H9 (cell line): ENCODE results near the gene CACNA2D3. TPM values are rescaled to one million over a fixed set of nuclear protein-coding genes. Genes with fewer than 3 reads are reported as not detected.
A peak's percentile ranks its signal among the peaks of the same experiment; 100 is the strongest.

ENCODE experiments used
- DNase-seq: peaks from one replicate; pipeline ENCODE4 v3.0.0-alpha.2; 2017
- H2AFZ ChIP-seq: one replicate; pipeline ENCODE4 v1.6.1; 2013; ENCODE audit warnings: mild to moderate bottlenecking, low read length, control low read depth, moderate library complexity
- H2AK5ac ChIP-seq: 2 replicates; pipeline ENCODE4 v1.6.1; 2013; ENCODE audit warnings: low read length, control low read depth, mixed read lengths; ENCODE audit not compliant: insufficient read length
- H2BK120ac ChIP-seq: one replicate; pipeline ENCODE4 v1.6.1; 2013; ENCODE audit warnings: low read depth, mild to moderate bottlenecking, low read length, control low read depth, inconsistent platforms; ENCODE audit not compliant: poor library complexity, severe bottlenecking
- H2BK12ac ChIP-seq: 2 replicates; pipeline ENCODE4 v1.6.1; 2013; ENCODE audit warnings: low read length, control low read depth, mixed read lengths, low read depth; ENCODE audit not compliant: insufficient read length
- H2BK15ac ChIP-seq: 2 replicates; pipeline ENCODE4 v1.6.1; 2013; ENCODE audit warnings: low read depth, low read length, control low read depth
- H2BK20ac ChIP-seq: one replicate; pipeline ENCODE4 v1.6.1; 2013; ENCODE audit warnings: low read depth, mild to moderate bottlenecking, low read length, control low read depth, inconsistent platforms; ENCODE audit not compliant: poor library complexity, severe bottlenecking
- H2BK5ac ChIP-seq: 2 replicates; pipeline ENCODE4 v1.6.1; 2013; ENCODE audit warnings: low read length, control low read depth, mixed read lengths; ENCODE audit not compliant: insufficient read length
- H3K14ac ChIP-seq: 2 replicates; pipeline ENCODE4 v1.6.1; 2013; ENCODE audit warnings: low read length, control low read depth; ENCODE audit not compliant: insufficient read depth
- H3K18ac ChIP-seq: 2 replicates; pipeline ENCODE4 v1.6.1; 2013; ENCODE audit warnings: low read depth, mild to moderate bottlenecking, mixed read lengths, low read length, control low read depth; ENCODE audit not compliant: insufficient read length
- H3K23ac ChIP-seq: 2 replicates; pipeline ENCODE4 v1.6.1; 2013; ENCODE audit warnings: low read length, control low read depth, mixed read lengths, low read depth; ENCODE audit not compliant: insufficient read length
- H3K23me2 ChIP-seq: 2 replicates; pipeline ENCODE4 v1.6.1; 2013; ENCODE audit warnings: low read depth, mild to moderate bottlenecking, mixed read lengths, low read length, control low read depth; ENCODE audit not compliant: insufficient read length, poor library complexity, severe bottlenecking
- H3K27ac ChIP-seq: 2 replicates; pipeline ENCODE4 v1.5.1; 2013; ENCODE audit warnings: low read length, control low read depth, mixed read lengths, low read depth; ENCODE audit not compliant: insufficient read length
- H3K27me3 ChIP-seq: 2 replicates; pipeline ENCODE4 v1.6.1; 2013; ENCODE audit warnings: low read length, control low read depth, inconsistent platforms; ENCODE audit not compliant: insufficient read depth
- H3K4ac ChIP-seq: 2 replicates; pipeline ENCODE4 v1.6.1; 2013; ENCODE audit warnings: low read depth, mild to moderate bottlenecking, control low read depth, inconsistent platforms, low read length, moderate library complexity
- H3K4me1 ChIP-seq: 2 replicates; pipeline ENCODE4 v1.6.1; 2013; ENCODE audit warnings: low read length, control low read depth, inconsistent platforms; ENCODE audit not compliant: insufficient read depth
- H3K4me2 ChIP-seq: 2 replicates; pipeline ENCODE4 v1.6.1; 2013; ENCODE audit warnings: low read length, control low read depth, mixed read lengths; ENCODE audit not compliant: insufficient read length, insufficient read depth
- H3K56ac ChIP-seq: 2 replicates; pipeline ENCODE4 v1.6.1; 2013; ENCODE audit warnings: low read depth, mild to moderate bottlenecking, mixed read lengths, low read length, control low read depth; ENCODE audit not compliant: insufficient read length
- H3K79me1 ChIP-seq: 2 replicates; pipeline ENCODE4 v1.6.1; 2013; ENCODE audit warnings: low read depth, mild to moderate bottlenecking, moderate library complexity, low read length, control low read depth, inconsistent platforms; ENCODE audit not compliant: insufficient read depth, poor library complexity, severe bottlenecking
- H3K79me2 ChIP-seq: 2 replicates; pipeline ENCODE4 v1.6.1; 2013; ENCODE audit warnings: low read length, control low read depth, inconsistent platforms; ENCODE audit not compliant: insufficient read depth
- H3K9ac ChIP-seq: 2 replicates; pipeline ENCODE4 v1.6.1; 2013; ENCODE audit warnings: low read length, control low read depth, mixed read lengths; ENCODE audit not compliant: insufficient read length; ENCODE audit errors: extremely low read depth
- H3K9me3 ChIP-seq: one replicate; pipeline ENCODE4 v1.6.1; 2013; ENCODE audit warnings: low read depth, low read length, inconsistent platforms; ENCODE audit not compliant: control insufficient read depth
- H3T11ph ChIP-seq: one replicate; pipeline ENCODE4 v1.6.1; 2013; ENCODE audit warnings: mild to moderate bottlenecking, low read length, control low read depth, inconsistent platforms
- H4K20me1 ChIP-seq: one replicate; pipeline ENCODE4 v1.6.1; 2013; ENCODE audit not compliant: control insufficient read depth, insufficient read length, insufficient read depth
- H4K5ac ChIP-seq: 2 replicates; pipeline ENCODE4 v1.6.1; 2013; ENCODE audit warnings: low read depth, mild to moderate bottlenecking, mixed read lengths, low read length, control low read depth; ENCODE audit not compliant: insufficient read length
- H4K8ac ChIP-seq: replicated peaks from 2 replicates; pipeline ENCODE4 v1.6.1; 2013; ENCODE audit warnings: low read length, control low read depth, mixed read lengths, low read depth; ENCODE audit not compliant: insufficient read length
- H4K91ac ChIP-seq: 2 replicates; pipeline ENCODE4 v1.6.1; 2013; ENCODE audit warnings: low read depth, mild to moderate bottlenecking, moderate library complexity, mixed read lengths, low read length, control low read depth; ENCODE audit not compliant: insufficient read length
- H3K27ac Mint-ChIP-seq, 3 experiments: 2 replicates in 2 of 3; 3 replicates in 1 of 3; pipeline ENCODE4 v1.8.0; 2020 to 2021; ENCODE audit warnings: mixed read lengths in 3 of 3, mild to moderate bottlenecking in 1 of 3, moderate library complexity in 1 of 3
- H3K27me3 Mint-ChIP-seq: 2 replicates; pipeline ENCODE4 v1.8.0; 2021; ENCODE audit warnings: low read depth, mild to moderate bottlenecking, moderate library complexity, mixed read lengths
- H3K36me3 Mint-ChIP-seq, 3 experiments: 2 replicates in 2 of 3; 3 replicates in 1 of 3; pipeline ENCODE4 v1.8.0; 2020 to 2021; ENCODE audit warnings: low read depth in 3 of 3, mixed read lengths in 3 of 3; ENCODE audit not compliant: insufficient read depth in 1 of 3
- H3K4me1 Mint-ChIP-seq, 2 experiments: 2 replicates each; pipeline ENCODE4 v1.8.0; 2020; ENCODE audit warnings: mixed read lengths in 2 of 2
- H3K4me3 Mint-ChIP-seq, 2 experiments: 2 replicates in 1 of 2; 3 replicates in 1 of 2; pipeline ENCODE4 v1.8.0; 2020 to 2021; ENCODE audit warnings: mild to moderate bottlenecking in 2 of 2, mixed read lengths in 2 of 2, moderate library complexity in 1 of 2
- H3K9me3 Mint-ChIP-seq, 2 experiments: 2 replicates in 1 of 2; 3 replicates in 1 of 2; pipeline ENCODE4 v1.8.0; 2020; ENCODE audit warnings: mild to moderate bottlenecking in 2 of 2, mixed read lengths in 2 of 2, moderate library complexity in 1 of 2
- CTCF ChIP-seq: fragments of 200-600 bp; sonication (generic); conservative IDR thresholded peaks from 3 replicates; pipeline ENCODE4 v1.8.0; 2021; ENCODE audit warnings: antibody characterized with exemption, mild to moderate bottlenecking
- WGBS: extraction: QIAGEN DNeasy Blood & Tissue Kit; methylation state at CpG from one replicate; pipeline ENCODE4 v1.1.7; 2013; ENCODE audit warnings: missing lambda C conversion rate, low lambda C conversion rate, mixed read lengths; ENCODE audit not compliant: insufficient read length; ENCODE audit errors: extremely low coverage; 5-methylcytosine and 5-hydroxymethylcytosine counted together
- total RNA-seq: library from RNA; stranded (reverse); gene quantifications from 2 replicates; pipeline ENCODE4 v1.2.1, GENCODE V29; 2021

CACNA2D3 gene
- total RNA-seq, 1 experiment from 2014 or later, result 3.2 TPM

GRCh38 chr3:54660714-54661132 lies 538.4 kb downstream of the CACNA2D3 start:
- H3K14ac ChIP-seq, result no peak overlapping the region
- no peak overlapping the region for H4K8ac ChIP-seq
- H2BK20ac ChIP-seq, result no peak overlapping the region
- no peak overlapping the region for H3K27ac ChIP-seq
- H3K9me3 ChIP-seq, result no peaks in the 10 kb centered on the region
- H3K18ac ChIP-seq, result no peak overlapping the region
- H3K4me1 ChIP-seq, result peaks cover 6% of the 10 kb centered on the region
- H3K79me2 ChIP-seq, result no peaks in the 10 kb centered on the region
- H3K23me2 ChIP-seq, result no peaks in the 10 kb centered on the region
- no peaks in the 10 kb centered on the region; a peak in 1 of 5 replicates for H3K9me3 Mint-ChIP-seq
- peak overlapping the region in 2 of 3 experiments; percentile 32 to 42; a peak in 3 of 7 replicates for H3K27ac Mint-ChIP-seq
- H3K4ac ChIP-seq, result no peak overlapping the region
- WGBS, result no CpG with 5 or more reads among the region's 9 CpGs
- no peak overlapping the region for H3K4me3 Mint-ChIP-seq
- peaks cover 13 to 24% (median 14%) of the 10 kb centered on the region in 3 experiments; a peak in 5 of 7 replicates for H3K36me3 Mint-ChIP-seq
- H3K4me2 ChIP-seq, result no peak overlapping the region
- peaks cover 37 to 40% of the 10 kb centered on the region in 2 experiments for H3K4me1 Mint-ChIP-seq
- no peak overlapping the region for H4K91ac ChIP-seq
- H3K56ac ChIP-seq, result no peak overlapping the region
- no peak overlapping the region for H2BK5ac ChIP-seq
- H4K20me1 ChIP-seq, result no peaks in the 10 kb centered on the region
- TF ChIP-seq CTCF, result no peak
- no peaks in the 10 kb centered on the region for H3K79me1 ChIP-seq
- no peaks in the 10 kb centered on the region for H3K27me3 Mint-ChIP-seq
- H2BK12ac ChIP-seq, result no peak overlapping the region
- H3T11ph ChIP-seq, result no peak overlapping the region
- H2BK15ac ChIP-seq, result no peak overlapping the region
- H2AK5ac ChIP-seq, result no peak overlapping the region
- no peak overlapping the region for H4K5ac ChIP-seq
- H2BK120ac ChIP-seq, result no peak overlapping the region
- H3K27me3 ChIP-seq, result no peaks in the 10 kb centered on the region
- H3K23ac ChIP-seq, result no peak overlapping the region
- no peak overlapping the region for H3K9ac ChIP-seq
- DNase-seq, result no peak
- H2AFZ ChIP-seq, result no peak overlapping the region
